Fibroblast of the aortic adventitia (primary cell): ENCODE data around the gene FAT2. TPM values are rescaled to one million over a fixed set of nuclear protein-coding genes. Genes with fewer than 3 reads are reported as not detected.

ENCODE experiments used
- DNase-seq: peaks from one replicate; pipeline ENCODE4 v3.0.0-alpha.2; 2010; ENCODE audit warnings: low read depth
- H3K4me3 ChIP-seq: 2 replicates; pipeline ENCODE4 v1.5.1; 2011; ENCODE audit warnings: low read depth, mild to moderate bottlenecking, control low read depth, low read length, moderate library complexity
- total RNA-seq: library from RNA; depleted of rRNA; stranded (reverse); fragments of >200 nt; gene quantifications from 2 replicates; pipeline ENCODE4 v1.2.3, GENCODE V29; 2012; ENCODE audit warnings: low replicate concordance
- TF ChIP-seq, protein P1 (sequence below): IDR thresholded peaks from 2 replicates; pipeline ENCODE4 v1.5.1; 2011; ENCODE audit warnings: mild to moderate bottlenecking, low read length, control low read depth, inconsistent platforms; ENCODE audit not compliant: insufficient read depth

Gene FAT2
- total RNA-seq, 1 donor: not detected

DNA sequence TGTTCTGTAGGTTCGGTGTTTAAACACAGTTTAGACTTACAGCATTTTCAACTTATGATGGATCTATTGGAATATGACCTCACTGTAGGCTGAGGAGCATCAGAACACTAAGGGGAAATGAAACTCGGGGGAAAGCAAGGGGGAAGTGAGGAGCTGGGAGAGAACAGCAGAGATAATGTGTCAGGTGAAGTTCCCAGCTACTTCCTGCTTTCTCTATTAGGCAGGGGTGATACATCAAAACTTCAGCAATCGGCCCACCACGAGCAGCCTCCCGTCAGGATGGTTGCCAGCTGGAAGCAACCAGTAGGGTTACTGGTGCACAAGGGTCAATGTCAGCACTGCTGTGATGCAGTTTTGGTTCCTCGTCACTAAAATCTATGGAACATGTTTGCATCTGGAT is 34.3 kb downstream of the FAT2 start:
- DNase-seq: no peak
- H3K4me3 ChIP-seq: no peak overlapping the region
- TF ChIP-seq, protein P1, sequence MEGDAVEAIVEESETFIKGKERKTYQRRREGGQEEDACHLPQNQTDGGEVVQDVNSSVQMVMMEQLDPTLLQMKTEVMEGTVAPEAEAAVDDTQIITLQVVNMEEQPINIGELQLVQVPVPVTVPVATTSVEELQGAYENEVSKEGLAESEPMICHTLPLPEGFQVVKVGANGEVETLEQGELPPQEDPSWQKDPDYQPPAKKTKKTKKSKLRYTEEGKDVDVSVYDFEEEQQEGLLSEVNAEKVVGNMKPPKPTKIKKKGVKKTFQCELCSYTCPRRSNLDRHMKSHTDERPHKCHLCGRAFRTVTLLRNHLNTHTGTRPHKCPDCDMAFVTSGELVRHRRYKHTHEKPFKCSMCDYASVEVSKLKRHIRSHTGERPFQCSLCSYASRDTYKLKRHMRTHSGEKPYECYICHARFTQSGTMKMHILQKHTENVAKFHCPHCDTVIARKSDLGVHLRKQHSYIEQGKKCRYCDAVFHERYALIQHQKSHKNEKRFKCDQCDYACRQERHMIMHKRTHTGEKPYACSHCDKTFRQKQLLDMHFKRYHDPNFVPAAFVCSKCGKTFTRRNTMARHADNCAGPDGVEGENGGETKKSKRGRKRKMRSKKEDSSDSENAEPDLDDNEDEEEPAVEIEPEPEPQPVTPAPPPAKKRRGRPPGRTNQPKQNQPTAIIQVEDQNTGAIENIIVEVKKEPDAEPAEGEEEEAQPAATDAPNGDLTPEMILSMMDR: no peak

DNA sequence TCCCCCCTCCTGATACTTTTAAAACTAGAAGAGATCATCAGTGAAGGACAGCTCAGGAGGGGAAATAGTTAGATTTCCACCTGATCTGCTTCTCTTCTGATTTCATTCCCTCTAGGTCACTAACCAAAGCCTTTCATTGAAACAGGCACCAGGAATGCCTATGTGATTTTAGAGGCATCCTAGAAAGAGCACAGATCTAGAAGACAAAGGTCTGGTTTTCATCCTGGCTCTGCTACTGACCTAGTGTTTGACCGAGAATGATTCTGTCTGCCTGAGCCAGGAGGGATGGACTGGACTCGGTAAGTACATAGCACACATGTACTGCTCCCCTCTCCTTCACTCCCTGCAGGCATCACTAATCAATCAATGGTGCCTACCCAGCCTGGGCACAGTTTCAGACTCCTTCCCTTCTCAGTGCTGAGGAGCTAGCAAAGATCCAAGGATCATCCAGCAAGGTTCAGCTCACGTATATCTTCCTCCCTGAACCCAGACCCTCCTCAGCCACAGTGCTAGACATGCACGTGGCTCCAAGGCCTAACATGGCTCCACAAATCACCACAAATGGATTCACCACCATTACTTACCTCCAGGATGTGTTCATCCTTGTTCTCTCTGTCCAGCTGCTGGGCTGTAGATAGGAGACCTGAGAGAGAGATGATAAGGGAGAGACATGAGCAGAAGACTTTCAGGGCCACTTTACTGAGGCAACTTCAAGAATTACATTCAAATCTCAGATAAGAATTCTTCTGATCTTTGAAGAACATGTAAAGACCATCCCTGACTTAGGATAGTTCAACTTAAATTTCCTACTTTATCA is 35.2 kb downstream of the FAT2 start:
- TF ChIP-seq, protein P1: no peak
- no peak for DNase-seq
- H3K4me3 ChIP-seq: no peak overlapping the region

DNA sequence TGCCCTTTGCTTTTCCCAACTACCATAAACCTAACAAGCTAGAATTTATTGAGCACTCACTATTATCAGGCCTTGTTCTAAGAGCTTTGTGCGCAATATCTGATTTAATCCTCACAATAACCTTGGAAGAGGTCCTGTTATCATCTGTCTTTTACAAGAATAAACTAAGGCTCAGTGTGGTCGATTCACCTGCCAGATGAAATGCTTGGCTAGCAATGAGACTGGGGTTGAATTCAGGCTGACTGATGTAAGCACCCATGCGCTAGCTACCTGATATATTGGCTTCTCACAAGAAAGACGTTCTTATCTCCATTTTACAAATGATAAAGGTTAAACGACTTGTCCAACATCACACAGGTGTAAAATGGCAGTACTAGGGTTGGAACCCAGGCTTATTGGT is 37.4 kb downstream of the FAT2 start:
- H3K4me3 ChIP-seq: no peak overlapping the region
- no peak for DNase-seq
- TF ChIP-seq, protein P1: no peak

DNA sequence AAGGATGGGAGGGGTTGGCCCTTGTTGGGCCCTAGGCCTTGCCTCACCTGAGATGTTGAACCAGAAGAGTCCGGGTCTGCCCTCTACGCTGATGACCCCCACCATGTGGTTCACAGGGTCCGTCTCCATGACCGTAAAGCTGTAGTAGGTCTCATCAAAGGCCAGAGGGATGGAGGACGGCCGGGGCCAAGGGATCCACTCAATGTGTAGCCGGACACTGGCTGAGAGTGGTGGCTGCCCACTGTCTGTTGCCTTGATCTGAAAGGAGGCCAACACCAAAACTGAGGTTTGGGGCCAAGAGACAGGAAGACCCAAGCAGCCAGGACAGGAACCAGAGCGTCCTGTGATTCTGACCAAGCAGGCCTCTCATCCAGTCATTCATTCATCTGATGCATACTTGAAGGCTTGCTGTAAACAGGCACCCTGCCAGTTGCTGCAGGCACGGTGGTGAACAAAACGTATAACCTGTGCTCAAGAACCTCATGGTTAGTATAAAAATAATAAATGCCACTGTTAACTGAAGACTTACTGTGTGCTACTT is 37.9 kb downstream of the FAT2 start:
- no peak overlapping the region for H3K4me3 ChIP-seq

DNA sequence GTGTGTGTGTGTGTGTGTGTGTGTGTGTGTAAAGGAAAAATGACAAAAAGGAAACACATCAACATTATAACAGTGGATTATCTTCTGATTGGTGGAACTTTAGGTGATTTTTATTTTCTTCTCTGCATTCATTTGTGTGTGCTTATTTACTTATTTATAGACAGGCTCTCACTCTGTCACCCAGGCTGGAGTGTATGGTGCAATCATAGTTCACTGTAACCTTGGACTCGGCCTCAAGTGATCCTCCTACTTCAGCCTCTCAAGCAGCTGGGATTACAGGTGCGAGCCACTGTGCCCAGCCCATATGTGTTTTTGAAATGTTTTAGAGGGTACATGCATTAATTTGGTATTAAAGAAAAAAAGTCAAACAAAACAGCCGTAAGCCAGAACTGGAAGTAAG is 39.1 kb downstream of the FAT2 start:
- TF ChIP-seq, protein P1: no peak
- no peak overlapping the region for H3K4me3 ChIP-seq
- DNase-seq: no peak

More for the DNA sequence above, 37.9 kb downstream of the FAT2 start:
- no peak for DNase-seq
- TF ChIP-seq, protein P1: no peak

DNA sequence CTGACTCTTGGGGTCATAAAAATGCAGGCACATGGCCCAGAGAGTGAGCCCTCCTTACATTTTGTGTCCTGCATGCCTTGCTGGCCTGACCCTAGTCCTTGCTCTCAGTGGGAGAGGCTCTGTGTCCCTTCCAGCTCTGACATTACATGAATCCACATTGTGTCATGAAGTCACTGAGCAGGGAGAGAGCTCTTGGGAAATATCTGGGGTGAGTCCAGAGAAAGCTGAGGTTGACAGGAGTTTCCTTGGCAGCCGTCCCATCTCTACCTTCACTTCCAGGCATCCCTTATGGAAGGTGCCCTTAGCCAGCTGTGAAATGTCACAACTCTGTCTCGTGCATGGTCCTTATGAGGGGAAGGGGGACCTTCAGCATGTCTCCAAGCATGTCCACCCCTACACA is 41.0 kb downstream of the FAT2 start:
- DNase-seq: no peak
- TF ChIP-seq, protein P1: no peak
- no peak overlapping the region for H3K4me3 ChIP-seq
